Panc1 (cell line): ENCODE results near the gene GALNT14. TPM values are rescaled to one million over a fixed set of nuclear protein-coding genes. Genes with fewer than 3 reads are reported as not detected.

ENCODE experiments used
- ATAC-seq: fragments of 200-7000 bp; cut with Tn5 transposase; 2 replicates; pipeline ENCODE4 v1.9.1; 2020; ENCODE audit warnings: mild to moderate bottlenecking, moderate library complexity
- BruUV-seq: library from RNA; stranded (reverse); fragments of 400-500 nt; replicated peaks from 2 replicates; lab custom pipeline; 2021; lab: Mats Ljungman, UMichigan
- CTCF ChIA-PET: fragments of 300-600 bp; sonication (Branson Sonifier 250); formaldehyde crosslinking; loops from one replicate; lab custom pipeline; 2022; ENCODE audit warnings: antibody characterized with exemption; lab: Charles Lee
- POLR2A ChIA-PET: fragments of 300-600 bp; sonication (Branson Sonifier 250); formaldehyde crosslinking; loops from one replicate; lab custom pipeline; 2022; ENCODE audit warnings: antibody characterized with exemption; lab: Charles Lee
- DNase-seq: peaks from one replicate; pipeline ENCODE4 v3.0.0-alpha.2; 2010; ENCODE audit warnings: low read depth, low spot score
- H3K27ac ChIP-seq: 2 replicates; pipeline ENCODE4 v1.5.1; 2011; ENCODE audit warnings: mild to moderate bottlenecking, low read length, inconsistent platforms
- H3K27me3 ChIP-seq: fragments of 200-500 bp; sonication (Bioruptor generic); 2 replicates; pipeline ENCODE4 v1.6.0; 2014; ENCODE audit warnings: low read length, inconsistent platforms; ENCODE audit not compliant: control insufficient read depth, insufficient read depth
- H3K36me3 ChIP-seq: fragments of 200-500 bp; sonication (Bioruptor generic); 2 replicates; pipeline ENCODE4 v1.5.1; 2014; ENCODE audit warnings: inconsistent platforms, mild to moderate bottlenecking, low read length, moderate library complexity; ENCODE audit not compliant: control insufficient read depth, insufficient read depth
- H3K4me1 ChIP-seq: 2 replicates; pipeline ENCODE4 v1.5.1; 2011; ENCODE audit warnings: inconsistent platforms, mild to moderate bottlenecking, low read length, moderate library complexity; ENCODE audit not compliant: control insufficient read depth, insufficient read depth
- H3K4me3 ChIP-seq, 2 experiments: 2 replicates each; pipeline ENCODE4 v1.5.1; 2011 to 2012; ENCODE audit warnings: low read depth in 2 of 2, low read length in 2 of 2, mild to moderate bottlenecking in 2 of 2, inconsistent platforms in 1 of 2, moderate library complexity in 1 of 2
- H3K9me3 ChIP-seq: fragments of 200-500 bp; sonication (Bioruptor generic); 2 replicates; pipeline ENCODE4 v1.5.1; 2014; ENCODE audit warnings: low read depth, mild to moderate bottlenecking, inconsistent platforms, low read length, moderate library complexity; ENCODE audit not compliant: control insufficient read depth, insufficient read depth
- REST ChIP-seq, 2 experiments: IDR thresholded peaks; 2 replicates each; pipeline ENCODE4 v1.6.1; 2011 to 2012; ENCODE audit warnings: low read depth in 2 of 2, control low read depth in 1 of 2, low read length in 1 of 2, mild to moderate bottlenecking in 1 of 2, moderate library complexity in 1 of 2; ENCODE audit not compliant: insufficient read depth in 1 of 2
- TCF7L2 ChIP-seq: IDR thresholded peaks from 2 replicates; pipeline ENCODE4 v1.6.1; 2011; ENCODE audit warnings: mild to moderate bottlenecking, low read depth, low read length, inconsistent platforms
- in situ Hi-C: cut with HindIII; loops from 2 replicates; pipeline ENCODE4 v1.10.0; 2016; ENCODE audit warnings: low sequenced_read_pairs, low pct_unique_long_range_greater_than_20kb
- intact Hi-C: fragments of 100-400 bp; cut with micrococcal nuclease; formaldehyde crosslinking; loops from one replicate; pipeline ENCODE4 v1.10.0; 2022; ENCODE audit not compliant: unreplicated experiment
- total RNA-seq: library from RNA; stranded (reverse); gene quantifications from one replicate; pipeline ENCODE4 v1.2.1, GENCODE V29; 2021; ENCODE audit not compliant: unreplicated experiment
- TF ChIP-seq, protein P1 (sequence below): fragments of 450-650 bp; IDR thresholded peaks from 2 replicates; pipeline ENCODE4 v1.5.1; 2017; ENCODE audit warnings: mild to moderate bottlenecking

GALNT14 gene
- total RNA-seq, 1 experiment from 2014 or later = 0.67 TPM

DNA sequence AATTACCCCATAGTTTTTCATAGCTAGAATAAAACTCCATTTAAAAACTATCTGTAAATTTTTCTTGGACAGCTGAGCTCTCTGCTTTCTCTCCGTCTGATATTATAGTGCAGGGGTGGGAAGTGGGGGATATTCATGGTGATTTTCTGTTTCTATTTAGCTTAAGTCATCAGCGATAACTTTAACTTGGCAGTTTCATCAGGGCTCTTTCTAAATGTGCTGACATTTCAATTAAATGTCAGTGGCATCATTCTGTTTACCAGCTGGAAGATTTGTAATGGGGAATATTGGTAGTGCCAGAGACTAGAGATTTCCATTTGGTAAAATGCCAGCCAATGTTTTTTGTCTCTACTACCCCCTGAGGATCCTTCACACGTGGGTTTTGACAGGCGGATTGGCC lies 277.5 kb downstream of the GALNT14 start:
- Histone ChIP-seq H3K4me1 (no peaks in the 10 kb centered on the region), H3K36me3 (no peaks in the 10 kb centered on the region), H3K27ac (no peak overlapping the region), H3K4me3 (no peak overlapping the region), H3K27me3 (no peaks in the 10 kb centered on the region), H3K9me3 (no peaks in the 10 kb centered on the region)
- intact Hi-C loops (loop anchor here (5.0 to 10.0 kb wide), 3 partner anchors 148 to 474 kb away; no protein-coding TSS in a partner anchor), in situ Hi-C loops (no loop called here)
- no peak for TF ChIP-seq REST (IDR thresholded peaks at IDR 0.05; ENCODE audit: insufficient read depth in 1 of 2, low read depth in 2 of 2, low read length in 1 of 2)
- TF ChIP-seq, protein P1, sequence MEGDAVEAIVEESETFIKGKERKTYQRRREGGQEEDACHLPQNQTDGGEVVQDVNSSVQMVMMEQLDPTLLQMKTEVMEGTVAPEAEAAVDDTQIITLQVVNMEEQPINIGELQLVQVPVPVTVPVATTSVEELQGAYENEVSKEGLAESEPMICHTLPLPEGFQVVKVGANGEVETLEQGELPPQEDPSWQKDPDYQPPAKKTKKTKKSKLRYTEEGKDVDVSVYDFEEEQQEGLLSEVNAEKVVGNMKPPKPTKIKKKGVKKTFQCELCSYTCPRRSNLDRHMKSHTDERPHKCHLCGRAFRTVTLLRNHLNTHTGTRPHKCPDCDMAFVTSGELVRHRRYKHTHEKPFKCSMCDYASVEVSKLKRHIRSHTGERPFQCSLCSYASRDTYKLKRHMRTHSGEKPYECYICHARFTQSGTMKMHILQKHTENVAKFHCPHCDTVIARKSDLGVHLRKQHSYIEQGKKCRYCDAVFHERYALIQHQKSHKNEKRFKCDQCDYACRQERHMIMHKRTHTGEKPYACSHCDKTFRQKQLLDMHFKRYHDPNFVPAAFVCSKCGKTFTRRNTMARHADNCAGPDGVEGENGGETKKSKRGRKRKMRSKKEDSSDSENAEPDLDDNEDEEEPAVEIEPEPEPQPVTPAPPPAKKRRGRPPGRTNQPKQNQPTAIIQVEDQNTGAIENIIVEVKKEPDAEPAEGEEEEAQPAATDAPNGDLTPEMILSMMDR = no peak
- no peak for TF ChIP-seq TCF7L2
- ATAC-seq (no peak), DNase-seq (no peak)
- no TSS peak for BruUV-seq
- CTCF ChIA-PET = no interaction called here
- POLR2A ChIA-PET = no interaction called here

Other genes with a start within 250 kb of the GALNT14 start
- 0.05 TPM for gene CAPN14, start 79.1 kb upstream of the GALNT14 start, total RNA-seq
- gene EHD3, start 95.7 kb upstream of the GALNT14 start, total RNA-seq = 2.6 TPM